Endothelial cell of umbilical vein (primary cell): ENCODE measurements around the gene ANXA5. TPM values are rescaled to one million over a fixed set of nuclear protein-coding genes. Genes with fewer than 3 reads are reported as not detected.

Experiments used
- BruUV-seq: library from RNA; stranded (reverse); fragments of 400-500 nt; replicated peaks from 2 replicates; lab custom pipeline; 2021; lab: Mats Ljungman, UMichigan
- CTCF ChIA-PET: fragments of 300-600, 350-600 bp; sonication (Branson Sonifier 250); formaldehyde crosslinking; loops from one replicate; lab custom pipeline; 2021; ENCODE audit warnings: antibody characterized with exemption, inconsistent platforms; lab: Charles Lee
- POLR2A ChIA-PET: fragments of 300-600, 350-600 bp; sonication (Branson Sonifier 250); formaldehyde crosslinking; loops from one replicate; lab custom pipeline; 2021; ENCODE audit warnings: antibody characterized with exemption, inconsistent platforms; lab: Charles Lee
- DNase-seq: peaks from one replicate; pipeline ENCODE4 v3.0.0-alpha.2; 2011; ENCODE audit warnings: low read depth, low spot score
- FAIRE-seq: peaks from 2 replicates; lab custom pipeline; 2011; peaks lifted over from hg19 to GRCh38; lab: Jason Lieb, UNC
- H2AFZ ChIP-seq: 2 replicates; pipeline ENCODE4 v1.6.0; 2012; ENCODE audit warnings: low read depth, low read length, control low read depth, inconsistent platforms
- H3K27ac ChIP-seq: 2 replicates; pipeline ENCODE4 v1.5.1; 2011; ENCODE audit warnings: low read depth, mild to moderate bottlenecking, control low read depth, low read length, moderate library complexity; ENCODE audit not compliant: insufficient read depth
- H3K27me3 ChIP-seq, 2 experiments: 2 replicates each; pipeline versions ENCODE4 v1.6.0 to v1.6.1; 2011; ENCODE audit warnings: low read length in 2 of 2, mixed read lengths in 1 of 2; ENCODE audit not compliant: control insufficient read depth in 2 of 2, insufficient read depth in 2 of 2
- H3K36me3 ChIP-seq, 2 experiments: 2 replicates in 1 of 2; 3 replicates in 1 of 2; pipeline ENCODE4 v1.5.1; 2011; ENCODE audit warnings: low read length in 2 of 2, mild to moderate bottlenecking in 1 of 2, moderate library complexity in 1 of 2; ENCODE audit not compliant: control insufficient read depth in 2 of 2, insufficient read depth in 2 of 2; ENCODE audit errors: extremely low read depth in 1 of 2
- H3K4me1 ChIP-seq: 3 replicates; pipeline ENCODE4 v1.5.1; 2011; ENCODE audit warnings: mild to moderate bottlenecking, low read length; ENCODE audit not compliant: control insufficient read depth, insufficient read depth; ENCODE audit errors: extremely low read depth
- H3K4me2 ChIP-seq: 2 replicates; pipeline ENCODE4 v1.6.1; 2011; ENCODE audit warnings: low read length, control low read depth, mixed read lengths; ENCODE audit not compliant: insufficient read depth
- H3K4me3 ChIP-seq, 3 experiments: fragments of 200-600 bp in 1 of 3; sonication (generic), shearing (Covaris generic) in 1 of 3; replicated peaks in 1 of 3; 2 replicates each; pipeline ENCODE4 v1.5.1; 2011 to 2016; ENCODE audit warnings: control low read depth in 3 of 3, low read length in 3 of 3, mild to moderate bottlenecking in 2 of 3, inconsistent platforms in 1 of 3, low read depth in 1 of 3, moderate library complexity in 1 of 3; ENCODE audit not compliant: insufficient read depth in 1 of 3
- H3K79me2 ChIP-seq: 2 replicates; pipeline ENCODE4 v1.6.0; 2012; ENCODE audit warnings: low read length, inconsistent platforms; ENCODE audit not compliant: control insufficient read depth, insufficient read depth
- H3K9ac ChIP-seq: replicated peaks from 2 replicates; pipeline ENCODE3; 2011; ENCODE audit warnings: low read length, control low read depth; ENCODE audit not compliant: insufficient read depth; ENCODE audit errors: extremely low read depth
- H3K9me1 ChIP-seq: replicated peaks from 3 replicates; pipeline ENCODE4 v1.6.0; 2011; ENCODE audit warnings: mild to moderate bottlenecking, low read length; ENCODE audit not compliant: control insufficient read depth, insufficient read depth; ENCODE audit errors: extremely low read depth
- H3K9me3 ChIP-seq: replicated peaks from 2 replicates; pipeline ENCODE4 v1.5.1; 2012; ENCODE audit warnings: low read length, inconsistent platforms; ENCODE audit not compliant: control insufficient read depth, insufficient read depth
- H4K20me1 ChIP-seq: replicated peaks from 2 replicates; pipeline ENCODE3; 2011; ENCODE audit warnings: mild to moderate bottlenecking, low read length; ENCODE audit not compliant: control insufficient read depth, insufficient read depth; ENCODE audit errors: extremely low read depth
- CTCF ChIP-seq, 2 donors: IDR thresholded peaks; 1 replicate in 1 of 2; 2 replicates in 1 of 2; pipeline ENCODE4 v1.5.1; 2011; ENCODE audit warnings: low read length in 2 of 2, mild to moderate bottlenecking in 2 of 2, moderate library complexity in 2 of 2, control low read depth in 1 of 2, inconsistent platforms in 1 of 2, low read depth in 1 of 2; ENCODE audit not compliant: insufficient read depth in 1 of 2; ENCODE audit errors: extremely low read depth in 1 of 2
- EZH2 ChIP-seq: IDR thresholded peaks from 2 replicates; pipeline ENCODE4 v1.6.1; 2012; ENCODE audit warnings: borderline replicate concordance, low read depth, mild to moderate bottlenecking, moderate library complexity, low read length, inconsistent platforms; ENCODE audit not compliant: severe bottlenecking
- FOS ChIP-seq: IDR thresholded peaks from 2 replicates; pipeline ENCODE4 v1.6.1; 2011; ENCODE audit warnings: mild to moderate bottlenecking, low read length, moderate library complexity, borderline replicate concordance; ENCODE audit not compliant: insufficient read depth
- GATA2 ChIP-seq: IDR thresholded peaks from 2 replicates; pipeline ENCODE4 v1.7.0; 2011; ENCODE audit warnings: low read depth, mild to moderate bottlenecking, moderate library complexity, mixed read lengths, low read length; ENCODE audit not compliant: insufficient read length, insufficient read depth
- JUN ChIP-seq: IDR thresholded peaks from 2 replicates; pipeline ENCODE4 v1.6.1; 2011; ENCODE audit warnings: borderline replicate concordance, low read depth; ENCODE audit not compliant: insufficient read length, insufficient read depth
- MAX ChIP-seq: IDR thresholded peaks from 2 replicates; pipeline ENCODE4 v1.6.1; 2011; ENCODE audit not compliant: insufficient read depth, insufficient read length
- MYC ChIP-seq: IDR thresholded peaks from one replicate; pipeline ENCODE4 v1.6.1; 2011; ENCODE audit warnings: mild to moderate bottlenecking, low read depth, low read length
- POLR2A ChIP-seq: IDR thresholded peaks from 2 replicates; pipeline ENCODE4 v1.6.1; 2012; ENCODE audit warnings: low read depth, mild to moderate bottlenecking, control low read depth, low read length
- POLR2AphosphoS5 ChIP-seq: IDR thresholded peaks from 2 replicates; pipeline ENCODE4 v1.6.1; 2012; ENCODE audit warnings: low read depth, mild to moderate bottlenecking, control low read depth, low read length, moderate library complexity; ENCODE audit not compliant: insufficient read depth
- dilution Hi-C: fragments of 300-500 bp; cut with MboI; formaldehyde crosslinking; loops from one replicate; pipeline ENCODE4 v1.15.0; 2019; ENCODE audit warnings: low sequenced_read_pairs; ENCODE audit not compliant: extremely low pct_ligation_motif_present
- intact Hi-C: fragments of 100-400 bp; cut with micrococcal nuclease; formaldehyde crosslinking; loops from one replicate; pipeline ENCODE4 v1.10.0; 2022
- polyA plus RNA-seq, 4 experiments: library from polyadenylated mRNA; depleted of rRNA in 3 of 4; stranded (reverse) in 3 of 4; unstranded in 1 of 4; fragments of >200 nt; gene quantifications; 2 replicates each; pipeline versions ENCODE4 v1.2.1 to v1.2.3, GENCODE V29; 2011 to 2012; ENCODE audit warnings: missing spikeins in 1 of 4
- total RNA-seq: library from RNA; stranded (reverse); gene quantifications from 2 replicates; pipeline ENCODE4 v1.2.3, GENCODE V29; 2021

ANXA5 gene
- total and polyA plus RNA-seq, 2 donors (not counting 3 experiments of a cell fraction or from before 2014, with no cell fraction given) = 450 to 528 TPM

DNA sequence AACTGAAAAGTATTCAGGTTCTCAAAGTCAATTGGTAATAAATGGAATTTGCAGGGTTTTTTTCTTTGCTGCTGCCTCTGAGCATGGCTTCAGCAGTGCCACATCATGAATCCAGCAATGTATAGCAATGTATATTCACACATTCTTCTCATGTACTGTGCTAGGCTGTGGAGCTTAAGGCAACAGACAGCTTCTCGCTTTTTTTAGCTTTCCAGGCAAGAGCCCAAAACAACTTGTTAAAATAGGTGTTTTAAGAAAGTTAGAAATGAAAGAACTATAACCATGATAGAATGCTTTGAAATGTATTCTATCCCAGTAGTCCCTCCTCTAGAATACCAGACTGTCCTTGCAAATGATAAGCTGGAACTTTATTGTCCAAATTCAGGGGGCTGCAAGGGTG, 37.8 kb upstream of the ANXA5 start:
- no TSS peak for BruUV-seq
- dilution Hi-C loops (loop anchor here (25.0 kb wide), 1 partner anchor 247 kb away; no protein-coding TSS in a partner anchor), intact Hi-C loops (no loop called here)
- no peaks in the 10 kb centered on the region for H3K27me3 ChIP-seq
- H3K27ac ChIP-seq = no peak overlapping the region
- POLR2A ChIA-PET = no interaction called here
- CTCF ChIA-PET = interaction anchor here (0.8 to 4.0 kb wide), 8 partner anchors 9 to 362 kb away, joined by 3 to 129 read pairs (median 6); partner anchors contain the start of gene ANXA5
- no peaks in the 10 kb centered on the region for H4K20me1 ChIP-seq
- no peak for DNase-seq
- H3K79me2 ChIP-seq = no peaks in the 10 kb centered on the region
- H3K9me1 ChIP-seq = no peaks in the 10 kb centered on the region
- no peak overlapping the region for H3K4me3 ChIP-seq
- no peaks in the 10 kb centered on the region for H3K4me1 ChIP-seq
- TF ChIP-seq MYC (no peak), POLR2AphosphoS5 (no peak), CTCF (IDR thresholded peaks at IDR 0.05; ENCODE audit: extremely low read depth in 1 of 2, insufficient read depth in 1 of 2, low read depth in 1 of 2, low read length in 2 of 2) (no peak), EZH2 (no peak), FOS (no peak), JUN (no peak), POLR2A (no peak), MAX (no peak), GATA2 (no peak)
- no peak for FAIRE-seq
- H2AFZ ChIP-seq = no peak overlapping the region
- H3K9me3 ChIP-seq = no peaks in the 10 kb centered on the region
- no peak overlapping the region for H3K9ac ChIP-seq
- no peak overlapping the region for H3K4me2 ChIP-seq
- no peaks in the 10 kb centered on the region for H3K36me3 ChIP-seq
